ENCODE data around the gene ST8SIA2. TPM values are rescaled to one million over a fixed set of nuclear protein-coding genes. Genes with fewer than 3 reads are reported as not detected.

The ST8SIA2 gene
- total and polyA plus RNA-seq, 2 donors from 2014 or later: 0.38 TPM; not detected in 1

DNA sequence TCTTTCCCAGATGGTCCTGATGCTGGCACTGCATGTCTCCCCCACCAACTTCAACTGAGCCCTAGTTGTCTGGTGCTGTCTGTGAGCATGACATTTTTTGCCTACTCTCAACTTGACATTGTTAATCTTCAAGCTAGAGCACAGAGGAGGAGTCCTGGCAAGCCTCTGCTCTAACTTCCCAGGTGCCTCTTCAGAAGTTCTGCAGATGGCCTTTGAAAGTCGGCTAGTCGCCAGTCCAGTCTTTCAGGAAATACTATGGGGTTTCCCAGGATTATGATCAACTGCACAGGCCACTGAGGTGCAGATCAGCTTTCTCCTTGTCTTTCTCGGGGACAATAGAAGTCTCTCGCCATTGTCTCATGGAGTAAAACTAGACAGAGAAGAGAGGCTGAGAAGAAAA is 86.7 kb downstream of the ST8SIA2 start:
- FAIRE-seq: no peak
- intact Hi-C loops (cut with DNase I): no loop called here

DNA sequence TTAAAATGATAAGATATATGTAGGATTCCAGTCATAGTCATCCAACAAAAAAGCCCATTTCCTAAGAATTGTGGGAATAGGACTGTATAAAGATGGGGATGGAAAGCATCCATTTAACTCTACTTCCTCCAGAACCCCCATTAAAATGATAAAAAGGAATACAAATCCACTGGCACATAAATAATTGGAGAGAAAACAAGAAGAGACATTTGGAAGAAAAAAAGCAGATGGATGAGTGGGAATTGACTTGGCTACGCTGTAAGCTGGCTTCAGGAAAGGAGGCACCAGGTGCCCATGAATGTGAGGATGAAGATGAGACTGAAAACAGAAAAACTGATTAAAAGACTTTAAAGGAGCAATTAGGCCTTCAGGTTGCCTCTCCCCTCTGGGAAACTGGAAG is 91.8 kb downstream of the ST8SIA2 start:
- no peak for DNase-seq
- Histone ChIP-seq H3K4me3 (ENCODE audit: low read length in 3 of 3) (no peak overlapping the region), H3K36me3 (ENCODE audit: control insufficient read depth in 2 of 3, insufficient read depth in 3 of 3, low read length in 3 of 3) (no peaks in the 10 kb centered on the region), H3K27ac (ENCODE audit: low read depth in 2 of 2, low read length in 2 of 2) (no peak overlapping the region), H3K9me3 (ENCODE audit: control insufficient read depth in 2 of 3, insufficient read depth in 1 of 3, low read length in 3 of 3) (peaks cover 0 to 2% (median 0%) of the 10 kb centered on the region in 3 donors), H3K9ac (ENCODE audit: low read length in 3 of 3) (no peak overlapping the region), H3K27me3 (ENCODE audit: control insufficient read depth, insufficient read depth, low read length) (no peaks in the 10 kb centered on the region), H3K4me1 (ENCODE audit: control insufficient read depth in 2 of 3, insufficient read depth in 2 of 3, low read depth in 1 of 3, low read length in 3 of 3) (no peaks in the 10 kb centered on the region)
- intact Hi-C loops (cut with DNase I): no loop called here
- TF ChIP-seq, protein P1, sequence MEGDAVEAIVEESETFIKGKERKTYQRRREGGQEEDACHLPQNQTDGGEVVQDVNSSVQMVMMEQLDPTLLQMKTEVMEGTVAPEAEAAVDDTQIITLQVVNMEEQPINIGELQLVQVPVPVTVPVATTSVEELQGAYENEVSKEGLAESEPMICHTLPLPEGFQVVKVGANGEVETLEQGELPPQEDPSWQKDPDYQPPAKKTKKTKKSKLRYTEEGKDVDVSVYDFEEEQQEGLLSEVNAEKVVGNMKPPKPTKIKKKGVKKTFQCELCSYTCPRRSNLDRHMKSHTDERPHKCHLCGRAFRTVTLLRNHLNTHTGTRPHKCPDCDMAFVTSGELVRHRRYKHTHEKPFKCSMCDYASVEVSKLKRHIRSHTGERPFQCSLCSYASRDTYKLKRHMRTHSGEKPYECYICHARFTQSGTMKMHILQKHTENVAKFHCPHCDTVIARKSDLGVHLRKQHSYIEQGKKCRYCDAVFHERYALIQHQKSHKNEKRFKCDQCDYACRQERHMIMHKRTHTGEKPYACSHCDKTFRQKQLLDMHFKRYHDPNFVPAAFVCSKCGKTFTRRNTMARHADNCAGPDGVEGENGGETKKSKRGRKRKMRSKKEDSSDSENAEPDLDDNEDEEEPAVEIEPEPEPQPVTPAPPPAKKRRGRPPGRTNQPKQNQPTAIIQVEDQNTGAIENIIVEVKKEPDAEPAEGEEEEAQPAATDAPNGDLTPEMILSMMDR (IDR thresholded peaks at IDR 0.05; ENCODE audit: borderline replicate concordance, extremely low read depth, insufficient read depth): no peak
- no peak for FAIRE-seq

More for the DNA sequence above, 86.7 kb downstream of the ST8SIA2 start:
- no peak for DNase-seq
- H3K27ac ChIP-seq (ENCODE audit: low read depth in 2 of 2, low read length in 2 of 2): no peak overlapping the region
- no peak overlapping the region for H3K9ac ChIP-seq (ENCODE audit: low read length in 3 of 3)
- no peaks in the 10 kb centered on the region for H3K9me3 ChIP-seq (ENCODE audit: control insufficient read depth in 2 of 3, insufficient read depth in 1 of 3, low read length in 3 of 3)
- H3K27me3 ChIP-seq (ENCODE audit: control insufficient read depth, insufficient read depth, low read length): no peaks in the 10 kb centered on the region
- no peaks in the 10 kb centered on the region for H3K4me1 ChIP-seq (ENCODE audit: control insufficient read depth in 2 of 3, insufficient read depth in 2 of 3, low read depth in 1 of 3, low read length in 3 of 3)
- TF ChIP-seq, protein P1 (IDR thresholded peaks at IDR 0.05; ENCODE audit: borderline replicate concordance, extremely low read depth, insufficient read depth): no peak
- H3K4me3 ChIP-seq (ENCODE audit: low read length in 3 of 3): no peak overlapping the region
- H3K36me3 ChIP-seq (ENCODE audit: control insufficient read depth in 2 of 3, insufficient read depth in 3 of 3, low read length in 3 of 3): no peaks in the 10 kb centered on the region

DNA sequence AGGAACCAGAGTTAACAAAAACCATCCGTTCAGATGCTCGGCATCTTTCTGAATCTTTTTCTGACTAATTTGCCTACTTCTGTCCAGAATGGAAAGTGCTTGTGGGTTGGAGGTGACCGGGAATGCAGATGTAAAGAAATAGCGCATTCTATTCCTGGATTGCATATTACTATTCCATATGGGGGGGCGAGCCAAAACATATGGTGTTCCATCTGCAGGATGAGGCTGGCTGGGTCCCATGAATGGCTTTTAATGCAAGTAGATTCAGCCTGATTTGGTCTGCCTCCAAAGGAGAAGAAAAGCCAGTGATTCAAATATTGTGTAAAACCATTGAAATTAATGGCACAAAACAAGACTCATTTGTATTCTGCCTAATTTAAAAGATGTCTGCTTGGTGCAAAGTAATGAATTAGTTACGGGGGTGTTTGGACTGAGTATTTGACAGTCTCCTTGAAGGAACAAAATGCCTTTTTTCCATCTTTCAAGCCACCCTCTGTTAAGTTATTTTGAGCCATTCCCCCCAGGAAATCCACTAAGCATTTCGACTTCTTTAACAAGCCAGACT is 99.0 kb downstream of the ST8SIA2 start:
- Histone ChIP-seq H3K4me3 (ENCODE audit: low read length in 3 of 3) (no peak overlapping the region), H3K36me3 (ENCODE audit: control insufficient read depth in 2 of 3, insufficient read depth in 3 of 3, low read length in 3 of 3) (no peaks in the 10 kb centered on the region), H3K9me3 (ENCODE audit: control insufficient read depth in 2 of 3, insufficient read depth in 1 of 3, low read length in 3 of 3) (peaks cover 0 to 2% (median 0%) of the 10 kb centered on the region in 3 donors), H3K4me1 (ENCODE audit: control insufficient read depth in 2 of 3, insufficient read depth in 2 of 3, low read depth in 1 of 3, low read length in 3 of 3) (no peaks in the 10 kb centered on the region), H3K27ac (ENCODE audit: low read depth in 2 of 2, low read length in 2 of 2) (no peak overlapping the region), H3K27me3 (ENCODE audit: control insufficient read depth, insufficient read depth, low read length) (no peaks in the 10 kb centered on the region), H3K9ac (ENCODE audit: low read length in 3 of 3) (no peak overlapping the region)
- TF ChIP-seq, protein P1 (IDR thresholded peaks at IDR 0.05; ENCODE audit: borderline replicate concordance, extremely low read depth, insufficient read depth): no peak
- DNase-seq (no peak), FAIRE-seq (no peak)
- intact Hi-C loops (cut with DNase I): no loop called here

Data from kidney (tissue), 14 donors.